GM12891 (cell line): ENCODE measurements around the gene PRDM16.

Experiments
- POLR2A ChIP-seq: IDR thresholded peaks from 2 replicates; pipeline ENCODE4 v1.6.1; 2011; ENCODE audit warnings: low read depth, low read length, control low read depth
- POLR2AphosphoS5 ChIP-seq: IDR thresholded peaks from 2 replicates; pipeline ENCODE4 v1.6.1; 2011; ENCODE audit warnings: low read depth, low read length, control low read depth
- SPI1 ChIP-seq: IDR thresholded peaks from 2 replicates; pipeline ENCODE4 v1.6.1; 2011; ENCODE audit warnings: low read depth, low read length, control low read depth

- no peak for TF ChIP-seq POLR2AphosphoS5
- no peak for TF ChIP-seq POLR2A
- no peak for TF ChIP-seq SPI1
Measured at GRCh38 chr1:3035563-3036446, 33.2 kb upstream of the PRDM16 start.
